GDM1 (cell line): ENCODE data around the gene COG4.

Experiments
- DNase-seq: peaks from one replicate; lab custom pipeline; 2025; lab: John Stamatoyannopoulos, UW

COG4 gene

GRCh38 chr16:70434484-70435260 is 88.7 kb downstream of the COG4 start:
- DNase-seq = no peak

- DNase-seq = no peak
Observed at GRCh38 chr16:70433458-70434103, 89.8 kb downstream of the COG4 start.

GRCh38 chr16:70432723-70433457 is 90.5 kb downstream of the COG4 start:
- no peak for DNase-seq

DNA sequence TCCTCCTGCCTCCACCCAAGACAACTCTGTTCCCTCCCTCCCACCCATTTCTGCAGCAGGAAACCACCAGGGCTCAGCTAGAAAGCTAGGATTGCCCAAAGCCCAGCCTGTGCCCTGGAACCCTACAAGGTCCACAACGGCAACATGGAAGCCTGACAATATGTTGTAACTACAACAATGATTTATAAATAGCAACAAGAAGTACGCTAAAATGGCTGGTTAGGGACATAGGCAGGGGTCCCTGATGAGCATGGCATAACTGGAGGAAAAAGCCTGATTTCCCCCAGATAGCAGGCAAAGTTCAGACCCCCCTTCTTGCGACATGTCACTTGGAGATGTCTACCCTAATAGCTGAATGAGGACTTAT is 91.0 kb downstream of the COG4 start:
- DNase-seq = no peak

DNA sequence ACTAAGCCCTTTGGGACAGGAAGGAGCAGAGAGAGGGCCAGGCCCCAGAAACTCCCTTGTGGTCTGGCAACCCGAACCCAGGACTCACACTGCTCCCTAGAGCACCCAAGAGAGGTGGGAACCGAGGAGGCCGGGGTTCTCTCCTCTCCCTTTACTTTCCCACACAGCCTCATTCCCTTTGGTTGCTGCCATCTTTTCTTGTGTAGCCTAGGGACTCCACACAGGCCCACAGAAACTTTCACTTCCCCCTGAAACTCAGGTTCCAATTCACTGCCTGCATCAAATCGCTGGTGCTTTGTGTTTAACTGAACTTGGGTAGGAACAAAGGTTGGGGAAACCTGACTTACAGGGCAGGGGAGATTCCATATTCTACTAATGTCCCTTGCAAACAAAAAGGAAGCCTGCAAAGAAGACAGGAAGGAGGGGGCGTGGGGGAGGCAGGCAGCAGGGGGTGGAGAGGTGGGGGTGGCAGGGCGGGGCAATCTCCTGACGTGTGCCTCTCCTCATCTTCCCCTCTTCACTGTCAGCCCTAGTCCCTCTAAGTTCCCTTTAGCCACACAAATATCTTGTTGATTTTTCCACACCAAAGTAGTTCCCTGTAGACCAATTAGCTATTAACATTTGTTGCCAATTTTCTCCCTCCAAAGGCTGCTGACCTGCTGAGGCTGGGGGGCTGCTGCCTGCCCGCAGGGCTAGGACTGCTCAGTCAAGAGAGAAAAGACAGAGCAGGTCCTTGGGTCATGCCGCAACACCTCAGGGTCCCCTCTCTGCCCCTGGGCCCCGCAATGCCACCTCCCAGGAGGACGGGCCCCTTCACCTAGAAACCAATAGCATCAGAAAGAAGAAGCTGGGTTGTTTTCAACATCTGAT is 92.5 kb downstream of the COG4 start:
- peak; percentile 43 for DNase-seq
